HCT116 (cell line): ENCODE results near the gene GPX5.

ENCODE experiments used
- CEBPB ChIP-seq: IDR thresholded peaks from 2 replicates; pipeline ENCODE4 v1.6.1; 2012; ENCODE audit warnings: low read depth
- EZH2 ChIP-seq: fragments of 200-600 bp; sonication (generic); IDR thresholded peaks from 2 replicates; pipeline ENCODE4 v1.6.1; 2017; ENCODE audit warnings: antibody characterized with exemption, mixed run types
- EZH2phosphoT487 ChIP-seq: fragments of 200-600 bp; IDR thresholded peaks from 2 replicates; pipeline ENCODE4 v1.6.1; 2018; ENCODE audit warnings: antibody characterized with exemption, borderline replicate concordance
- POLR2A ChIP-seq: IDR thresholded peaks from 2 replicates; pipeline ENCODE4 v1.7.0; 2011; ENCODE audit warnings: borderline replicate concordance; ENCODE audit not compliant: insufficient read depth, insufficient read length; ENCODE audit errors: extremely low read depth
- POLR2AphosphoS5 ChIP-seq: IDR thresholded peaks from 2 replicates; pipeline ENCODE4 v1.6.1; 2011; ENCODE audit warnings: mild to moderate bottlenecking, low read depth, low read length, moderate library complexity
- SIN3A ChIP-seq: IDR thresholded peaks from 2 replicates; pipeline ENCODE4 v1.6.1; 2012; ENCODE audit warnings: low read depth
- YY1 ChIP-seq: IDR thresholded peaks from 2 replicates; pipeline ENCODE4 v1.6.1; 2011; ENCODE audit warnings: low read length, low read depth, moderate library complexity, mild to moderate bottlenecking; ENCODE audit not compliant: insufficient replicate concordance; ENCODE audit errors: extremely low read depth
- ZFX ChIP-seq: fragments of 450-650 bp; IDR thresholded peaks from 2 replicates; pipeline ENCODE4 v1.6.1; 2017
- TF ChIP-seq, protein P1 (sequence below), 3 experiments: fragments of 200-600 bp in 1 of 3; sonication (generic) in 1 of 3; IDR thresholded peaks in 2 of 3; conservative IDR thresholded peaks in 1 of 3; 2 replicates each; pipeline ENCODE4 v1.5.1; 2012 to 2017; ENCODE audit warnings: low read depth in 2 of 3, low read length in 2 of 3, antibody characterized with exemption in 1 of 3, borderline replicate concordance in 1 of 3, control low read depth in 1 of 3, mild to moderate bottlenecking in 1 of 3, mixed read lengths in 1 of 3, mixed run types in 1 of 3, moderate library complexity in 1 of 3; ENCODE audit not compliant: insufficient read depth in 1 of 3
- TF ChIP-seq, protein P2 (sequence below): IDR thresholded peaks from 2 replicates; pipeline ENCODE4 v1.6.1; 2012
- TF ChIP-seq, protein P3 (sequence below): IDR thresholded peaks from 2 replicates; pipeline ENCODE4 v1.6.1; 2012; ENCODE audit warnings: low read depth

DNA sequence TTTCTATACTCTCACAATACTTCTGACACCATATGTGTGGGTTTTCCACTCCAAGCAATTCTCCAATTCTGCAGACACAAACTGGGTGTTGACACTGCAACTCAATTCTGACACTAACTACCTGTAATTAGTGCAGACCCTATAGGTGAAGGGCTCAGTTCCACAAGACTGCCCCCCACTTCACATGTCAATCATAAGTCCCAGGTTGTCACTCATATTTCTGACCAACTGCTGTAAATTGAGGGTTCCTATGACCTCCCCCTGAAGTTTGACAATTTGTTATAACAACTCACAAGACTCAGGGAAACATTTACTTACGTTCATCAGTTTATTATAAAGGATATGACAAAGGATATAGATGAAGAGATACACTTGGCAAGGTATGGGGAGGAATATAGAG lies 28.4 kb upstream of the GPX5 start:
- TF ChIP-seq POLR2A (no peak), SIN3A (no peak), ZFX (no peak), EZH2phosphoT487 (no peak), CEBPB (no peak), EZH2 (no peak), POLR2AphosphoS5 (no peak), YY1 (no peak)
- TF ChIP-seq, protein P1, sequence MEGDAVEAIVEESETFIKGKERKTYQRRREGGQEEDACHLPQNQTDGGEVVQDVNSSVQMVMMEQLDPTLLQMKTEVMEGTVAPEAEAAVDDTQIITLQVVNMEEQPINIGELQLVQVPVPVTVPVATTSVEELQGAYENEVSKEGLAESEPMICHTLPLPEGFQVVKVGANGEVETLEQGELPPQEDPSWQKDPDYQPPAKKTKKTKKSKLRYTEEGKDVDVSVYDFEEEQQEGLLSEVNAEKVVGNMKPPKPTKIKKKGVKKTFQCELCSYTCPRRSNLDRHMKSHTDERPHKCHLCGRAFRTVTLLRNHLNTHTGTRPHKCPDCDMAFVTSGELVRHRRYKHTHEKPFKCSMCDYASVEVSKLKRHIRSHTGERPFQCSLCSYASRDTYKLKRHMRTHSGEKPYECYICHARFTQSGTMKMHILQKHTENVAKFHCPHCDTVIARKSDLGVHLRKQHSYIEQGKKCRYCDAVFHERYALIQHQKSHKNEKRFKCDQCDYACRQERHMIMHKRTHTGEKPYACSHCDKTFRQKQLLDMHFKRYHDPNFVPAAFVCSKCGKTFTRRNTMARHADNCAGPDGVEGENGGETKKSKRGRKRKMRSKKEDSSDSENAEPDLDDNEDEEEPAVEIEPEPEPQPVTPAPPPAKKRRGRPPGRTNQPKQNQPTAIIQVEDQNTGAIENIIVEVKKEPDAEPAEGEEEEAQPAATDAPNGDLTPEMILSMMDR (IDR thresholded peaks at IDR 0.05 in 2 of 3, conservative IDR thresholded peaks at IDR 0.05 in 1 of 3; ENCODE audit: borderline replicate concordance in 1 of 3, insufficient read depth in 1 of 3, low read depth in 2 of 3, low read length in 2 of 3), result no peak
- TF ChIP-seq, protein P2, sequence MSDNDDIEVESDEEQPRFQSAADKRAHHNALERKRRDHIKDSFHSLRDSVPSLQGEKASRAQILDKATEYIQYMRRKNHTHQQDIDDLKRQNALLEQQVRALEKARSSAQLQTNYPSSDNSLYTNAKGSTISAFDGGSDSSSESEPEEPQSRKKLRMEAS, result no peak
- TF ChIP-seq, protein P3, sequence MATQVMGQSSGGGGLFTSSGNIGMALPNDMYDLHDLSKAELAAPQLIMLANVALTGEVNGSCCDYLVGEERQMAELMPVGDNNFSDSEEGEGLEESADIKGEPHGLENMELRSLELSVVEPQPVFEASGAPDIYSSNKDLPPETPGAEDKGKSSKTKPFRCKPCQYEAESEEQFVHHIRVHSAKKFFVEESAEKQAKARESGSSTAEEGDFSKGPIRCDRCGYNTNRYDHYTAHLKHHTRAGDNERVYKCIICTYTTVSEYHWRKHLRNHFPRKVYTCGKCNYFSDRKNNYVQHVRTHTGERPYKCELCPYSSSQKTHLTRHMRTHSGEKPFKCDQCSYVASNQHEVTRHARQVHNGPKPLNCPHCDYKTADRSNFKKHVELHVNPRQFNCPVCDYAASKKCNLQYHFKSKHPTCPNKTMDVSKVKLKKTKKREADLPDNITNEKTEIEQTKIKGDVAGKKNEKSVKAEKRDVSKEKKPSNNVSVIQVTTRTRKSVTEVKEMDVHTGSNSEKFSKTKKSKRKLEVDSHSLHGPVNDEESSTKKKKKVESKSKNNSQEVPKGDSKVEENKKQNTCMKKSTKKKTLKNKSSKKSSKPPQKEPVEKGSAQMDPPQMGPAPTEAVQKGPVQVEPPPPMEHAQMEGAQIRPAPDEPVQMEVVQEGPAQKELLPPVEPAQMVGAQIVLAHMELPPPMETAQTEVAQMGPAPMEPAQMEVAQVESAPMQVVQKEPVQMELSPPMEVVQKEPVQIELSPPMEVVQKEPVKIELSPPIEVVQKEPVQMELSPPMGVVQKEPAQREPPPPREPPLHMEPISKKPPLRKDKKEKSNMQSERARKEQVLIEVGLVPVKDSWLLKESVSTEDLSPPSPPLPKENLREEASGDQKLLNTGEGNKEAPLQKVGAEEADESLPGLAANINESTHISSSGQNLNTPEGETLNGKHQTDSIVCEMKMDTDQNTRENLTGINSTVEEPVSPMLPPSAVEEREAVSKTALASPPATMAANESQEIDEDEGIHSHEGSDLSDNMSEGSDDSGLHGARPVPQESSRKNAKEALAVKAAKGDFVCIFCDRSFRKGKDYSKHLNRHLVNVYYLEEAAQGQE, result no peak
